T-helper 2 cell treated with Interferon-gamma antibody and Interleukin-4, amounts not matched to agents 100 ng/mL and 5 ng/mL, for 36 hours (primary cell): ENCODE data around the gene ZBTB46. TPM values are rescaled to one million over a fixed set of nuclear protein-coding genes. Genes with fewer than 3 reads are reported as not detected.

Source experiments
- intact Hi-C: fragments of 100-400 bp; cut with micrococcal nuclease; formaldehyde crosslinking; loops from one replicate; pipeline ENCODE4 v1.15.1; 2023
- total RNA-seq: library from RNA; stranded (reverse); gene quantifications from 2 replicates; pipeline ENCODE4 v1.2.3, GENCODE V29; 2022

ZBTB46 gene
- total RNA-seq, 1 donor from 2014 or later = 0.32 TPM

- intact Hi-C loops = no loop called here
These were observed 82.8 kb downstream of the ZBTB46 start for GRCh38 chr20:63748070-63748933.

GRCh38 chr20:63747622-63748069 lies 83.4 kb downstream of the ZBTB46 start:
- intact Hi-C loops = no loop called here

- intact Hi-C loops = no loop called here
These were observed 84.2 kb downstream of the ZBTB46 start for GRCh38 chr20:63746751-63747315.

GRCh38 chr20:63745961-63746731 lies 84.9 kb downstream of the ZBTB46 start:
- intact Hi-C loops = no loop called here

GRCh38 chr20:63745424-63745805 lies 85.6 kb downstream of the ZBTB46 start:
- intact Hi-C loops = no loop called here

GRCh38 chr20:63744574-63745423 lies 86.3 kb downstream of the ZBTB46 start:
- intact Hi-C loops = no loop called here

GRCh38 chr20:63744158-63744557 lies 86.9 kb downstream of the ZBTB46 start:
- intact Hi-C loops = no loop called here

GRCh38 chr20:63743210-63743970 lies 87.7 kb downstream of the ZBTB46 start:
- intact Hi-C loops = no loop called here

- intact Hi-C loops = no loop called here
These were observed 88.6 kb downstream of the ZBTB46 start for GRCh38 chr20:63742381-63743024.

- intact Hi-C loops = no loop called here
These were observed 89.2 kb downstream of the ZBTB46 start for GRCh38 chr20:63741676-63742380.

- intact Hi-C loops = no loop called here
These were observed 89.7 kb downstream of the ZBTB46 start for GRCh38 chr20:63741354-63741675.

GRCh38 chr20:63740627-63741353 lies 90.3 kb downstream of the ZBTB46 start:
- intact Hi-C loops = no loop called here

GRCh38 chr20:63740070-63740626 lies 90.9 kb downstream of the ZBTB46 start:
- intact Hi-C loops = no loop called here

GRCh38 chr20:63739130-63740069 lies 91.7 kb downstream of the ZBTB46 start, which contains the start of gene SLC2A4RG:
Gene SLC2A4RG (plus strand): TSS chr20:63739776. CDS start chr20:63739913, 137 bp downstream.
- intact Hi-C loops = loop anchor here (5.0 to 10.0 kb wide), 2 partner anchors 97 to 125 kb away; partner anchors contain the start of genes ABHD16B and TPD52L2

- intact Hi-C loops = loop anchor here (5.0 to 10.0 kb wide), 2 partner anchors 96 to 126 kb away; partner anchors contain the start of genes ABHD16B and TPD52L2
These were observed 92.4 kb downstream of the ZBTB46 start for GRCh38 chr20:63738687-63739129.

- intact Hi-C loops = loop anchor here (2.0 to 10.0 kb wide), 3 partner anchors 31 to 127 kb away; partner anchors contain the start of genes ABHD16B, ARFRP1 and TPD52L2
These were observed 92.9 kb downstream of the ZBTB46 start for GRCh38 chr20:63737945-63738686.
